ENCODE results near the gene NEUROD6. TPM values are rescaled to one million over a fixed set of nuclear protein-coding genes. Genes with fewer than 3 reads are reported as not detected.

The NEUROD6 gene
- total RNA-seq, 2 donors from 2014 or later = not detected

GRCh38 chr7:31335161-31335856, 5.2 kb downstream of the NEUROD6 start:
- Histone ChIP-seq H3K4me3 (no peak overlapping the region), H3K27ac (no peak overlapping the region), H3K9me3 (no peaks in the 10 kb centered on the region), H3K36me3 (no peaks in the 10 kb centered on the region), H3K27me3 (replicated peaks; ENCODE audit: insufficient read depth) (no peaks in the 10 kb centered on the region), H3K4me1 (ENCODE audit: control insufficient read depth in 1 of 2, low read depth in 2 of 2) (no peaks in the 10 kb centered on the region)
- TF ChIP-seq CTCF (IDR thresholded peaks at IDR 0.05) = no peak
- no peak for DNase-seq (ENCODE audit: low spot score)
- ATAC-seq (ENCODE audit: insufficient number of reproducible peaks, low FRiP score, low read depth) = no peak

DNA sequence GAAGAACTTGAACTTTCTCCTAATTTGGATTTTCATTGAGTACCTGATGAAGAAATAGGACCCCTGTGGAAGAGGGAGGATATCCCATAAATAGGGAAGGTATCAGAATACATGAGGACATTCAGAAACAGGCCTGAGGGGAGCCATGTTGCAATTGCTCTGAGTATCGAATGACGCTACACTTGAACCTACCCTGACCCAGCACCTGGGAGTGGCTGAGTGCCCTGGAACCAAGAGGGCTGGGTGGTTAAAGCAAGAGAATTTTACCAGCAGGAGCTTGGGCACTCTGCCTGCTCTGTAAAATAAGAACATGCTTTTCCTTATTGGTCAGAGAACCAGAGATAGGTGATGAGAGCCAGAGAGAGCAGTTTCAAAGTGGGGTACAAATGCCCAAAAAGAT, 7.2 kb downstream of the NEUROD6 start:
- ATAC-seq (ENCODE audit: insufficient number of reproducible peaks, low FRiP score, low read depth) (no peak), DNase-seq (ENCODE audit: low spot score) (no peak)
- no peak for TF ChIP-seq CTCF (IDR thresholded peaks at IDR 0.05)

DNA sequence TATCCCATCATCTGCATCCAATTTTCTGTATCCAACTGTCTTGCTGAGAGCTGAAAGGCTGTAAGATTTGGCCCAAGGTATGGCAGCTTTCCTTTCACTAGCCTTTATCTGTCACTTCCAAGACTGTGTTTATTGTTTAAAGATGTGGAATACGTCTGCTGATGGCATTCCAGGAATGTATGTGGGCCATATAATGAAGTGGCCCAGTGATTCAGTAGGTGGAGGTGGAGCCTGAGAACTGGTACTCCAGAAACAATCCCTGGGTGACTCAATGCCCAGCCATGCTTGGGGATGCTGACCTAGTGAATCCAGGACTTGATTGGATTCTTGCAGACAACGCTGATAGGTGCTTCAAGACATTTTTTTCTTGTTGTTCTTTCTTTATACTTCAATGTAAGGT, 13.5 kb downstream of the NEUROD6 start:
- no peak for TF ChIP-seq CTCF (IDR thresholded peaks at IDR 0.05)
- ATAC-seq (ENCODE audit: insufficient number of reproducible peaks, low FRiP score, low read depth) (no peak), DNase-seq (ENCODE audit: low spot score) (no peak)
- Histone ChIP-seq H3K27ac (no peak overlapping the region), H3K27me3 (replicated peaks; ENCODE audit: insufficient read depth) (no peaks in the 10 kb centered on the region), H3K9me3 (no peaks in the 10 kb centered on the region), H3K4me1 (ENCODE audit: control insufficient read depth in 1 of 2, low read depth in 2 of 2) (no peaks in the 10 kb centered on the region), H3K36me3 (no peaks in the 10 kb centered on the region), H3K4me3 (no peak overlapping the region)

More for the DNA sequence above, 7.2 kb downstream of the NEUROD6 start:
- H3K36me3 ChIP-seq = no peaks in the 10 kb centered on the region
- H3K27ac ChIP-seq = no peak overlapping the region
- no peaks in the 10 kb centered on the region for H3K9me3 ChIP-seq
- H3K4me3 ChIP-seq = no peak overlapping the region
- H3K27me3 ChIP-seq (replicated peaks; ENCODE audit: insufficient read depth) = no peaks in the 10 kb centered on the region
- no peaks in the 10 kb centered on the region for H3K4me1 ChIP-seq (ENCODE audit: control insufficient read depth in 1 of 2, low read depth in 2 of 2)

- Histone ChIP-seq H3K4me1 (ENCODE audit: control insufficient read depth in 1 of 2, low read depth in 2 of 2) (no peaks in the 10 kb centered on the region), H3K4me3 (no peak overlapping the region), H3K27me3 (replicated peaks; ENCODE audit: insufficient read depth) (no peaks in the 10 kb centered on the region), H3K9me3 (no peaks in the 10 kb centered on the region), H3K27ac (no peak overlapping the region), H3K36me3 (no peaks in the 10 kb centered on the region)
- no peak for DNase-seq (ENCODE audit: low spot score)
- ATAC-seq (ENCODE audit: insufficient number of reproducible peaks, low FRiP score, low read depth) = no peak
- TF ChIP-seq CTCF (IDR thresholded peaks at IDR 0.05) = no peak
Observed at GRCh38 chr7:31326416-31326815, 14.1 kb downstream of the NEUROD6 start.

DNA sequence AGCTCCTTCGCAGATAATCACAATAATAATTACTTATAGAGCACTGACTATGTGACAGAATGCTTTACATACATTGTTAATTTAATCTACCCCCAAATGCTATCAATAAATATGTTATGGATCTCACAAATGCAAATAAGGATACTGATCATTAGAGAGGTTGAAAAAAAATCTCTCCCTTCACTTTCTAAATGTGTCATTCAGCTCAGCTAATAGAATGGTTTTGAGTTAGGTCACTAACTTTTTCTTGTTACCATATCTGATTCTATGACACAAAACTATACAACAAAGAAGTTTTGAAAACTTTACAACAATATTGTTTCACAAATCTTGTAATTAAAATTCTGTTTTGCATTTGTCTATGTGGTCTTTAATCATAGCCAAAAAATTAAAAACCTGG, 17.4 kb downstream of the NEUROD6 start:
- H3K4me3 ChIP-seq = no peak overlapping the region
- no peak for TF ChIP-seq CTCF (IDR thresholded peaks at IDR 0.05)
- no peak for ATAC-seq (ENCODE audit: insufficient number of reproducible peaks, low FRiP score, low read depth)
- H3K36me3 ChIP-seq = no peaks in the 10 kb centered on the region
- no peaks in the 10 kb centered on the region for H3K27me3 ChIP-seq (replicated peaks; ENCODE audit: insufficient read depth)
- no peaks in the 10 kb centered on the region for H3K9me3 ChIP-seq
- H3K27ac ChIP-seq = no peak overlapping the region
- DNase-seq (ENCODE audit: low spot score) = no peak
- H3K4me1 ChIP-seq (ENCODE audit: control insufficient read depth in 1 of 2, low read depth in 2 of 2) = no peaks in the 10 kb centered on the region
